GM12892 (cell line): ENCODE data around the gene CCL2.

Experiments used
- POLR2A ChIP-seq: IDR thresholded peaks from 2 replicates; pipeline ENCODE4 v1.6.1; 2011; ENCODE audit warnings: low read depth, low read length, control low read depth
- POLR2AphosphoS5 ChIP-seq: IDR thresholded peaks from 2 replicates; pipeline ENCODE4 v1.6.1; 2011; ENCODE audit warnings: low read depth, low read length, control low read depth
- TAF1 ChIP-seq: IDR thresholded peaks from 2 replicates; pipeline ENCODE4 v1.6.1; 2011; ENCODE audit warnings: low read depth, mild to moderate bottlenecking, control low read depth, low read length, borderline replicate concordance

DNA sequence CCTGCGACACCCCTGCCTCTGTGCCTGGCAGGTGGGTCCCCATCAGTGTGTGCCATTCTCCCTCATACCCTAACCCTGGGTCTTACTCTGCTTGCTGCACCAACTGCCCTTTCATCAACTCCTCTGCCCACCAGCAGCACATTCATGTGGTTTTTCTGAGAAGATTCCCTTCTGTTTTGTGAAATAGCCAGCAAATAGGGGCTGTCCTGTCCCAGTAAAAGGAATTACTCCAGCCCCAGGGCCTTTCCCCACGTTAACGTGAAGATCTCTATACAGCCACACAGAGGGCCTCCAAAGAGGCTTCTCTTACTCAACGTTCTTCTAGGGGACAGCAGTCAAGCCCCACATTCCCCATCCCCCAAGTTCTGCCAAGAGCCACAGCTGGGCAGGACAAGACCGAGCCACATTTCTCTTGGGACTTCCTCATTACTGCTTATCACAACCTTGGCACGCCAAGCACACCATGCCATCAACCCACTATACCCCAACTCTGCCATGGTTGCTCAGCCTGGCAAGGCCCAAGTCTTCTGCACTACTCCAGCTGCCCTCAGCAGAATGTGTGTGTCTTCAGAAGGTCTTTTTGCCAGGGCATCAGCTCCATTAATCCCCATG, 18.7 kb upstream of the CCL2 start:
- TF ChIP-seq POLR2AphosphoS5: no peak
- no peak for TF ChIP-seq POLR2A
- no peak for TF ChIP-seq TAF1
